ENCODE measurements around the gene WNK3.
"Not testable (repeated sequence)": the region's sequence is repeated elsewhere in the genome, so short reads cannot be mapped to it uniquely, and the experiment has no call there.

The WNK3 gene

GRCh38 chrX:54357414-54358377 is at the start of gene WNK3:
Gene WNK3, minus strand, starts transcription at chrX:54358046.
- peak; percentile 81 for DNase-seq

GRCh38 chrX:54407266-54407665 is 49.4 kb upstream of the WNK3 start:
- no peak for DNase-seq

GRCh38 chrX:54397113-54397512 is 39.3 kb upstream of the WNK3 start:
- DNase-seq: no peak

- no peak for DNase-seq
Observed at GRCh38 chrX:54386314-54386713, 28.5 kb upstream of the WNK3 start.

GRCh38 chrX:54384661-54385060 is 26.8 kb upstream of the WNK3 start:
- DNase-seq: not testable (repeated sequence)

- DNase-seq: no peak
Observed at GRCh38 chrX:54359408-54359807, 1.6 kb upstream of the WNK3 start.

- DNase-seq: peak; percentile 79
Observed at GRCh38 chrX:54358424-54359211, 772 bp upstream of the WNK3 start.

- DNase-seq: no peak
Observed at GRCh38 chrX:54352677-54353076, 5.2 kb downstream of the WNK3 start.

GRCh38 chrX:54337383-54337782 is 20.5 kb downstream of the WNK3 start:
- DNase-seq: not testable (repeated sequence)

GRCh38 chrX:54325077-54325476 is 32.8 kb downstream of the WNK3 start:
- DNase-seq: no peak

GRCh38 chrX:54320067-54320466 is 37.8 kb downstream of the WNK3 start:
- no peak for DNase-seq

- DNase-seq: no peak
Observed at GRCh38 chrX:54306379-54306778, 51.5 kb downstream of the WNK3 start.

- DNase-seq: no peak
Observed at GRCh38 chrX:54301516-54301915, 56.3 kb downstream of the WNK3 start.

GRCh38 chrX:54294306-54294705 is 63.5 kb downstream of the WNK3 start:
- DNase-seq: no peak

- DNase-seq: no peak
Observed at GRCh38 chrX:54292755-54293154, 65.1 kb downstream of the WNK3 start.

- no peak for DNase-seq
Observed at GRCh38 chrX:54291758-54292157, 66.1 kb downstream of the WNK3 start.

GRCh38 chrX:54288968-54289367 is 68.9 kb downstream of the WNK3 start:
- DNase-seq: no peak

GRCh38 chrX:54288277-54288676 is 69.6 kb downstream of the WNK3 start:
- DNase-seq: no peak

- DNase-seq: no peak
Observed at GRCh38 chrX:54281676-54282075, 76.2 kb downstream of the WNK3 start.

GRCh38 chrX:54280466-54280865 is 77.4 kb downstream of the WNK3 start:
- no peak for DNase-seq

- no peak for DNase-seq
Observed at GRCh38 chrX:54271664-54272063, 86.2 kb downstream of the WNK3 start.

GRCh38 chrX:54248309-54248708 is 109.5 kb downstream of the WNK3 start:
- DNase-seq: peak; percentile 3

- no peak for DNase-seq
Observed at GRCh38 chrX:54246866-54247265, 111.0 kb downstream of the WNK3 start.

- DNase-seq: no peak
Observed at GRCh38 chrX:54238588-54238987, 119.3 kb downstream of the WNK3 start.

Measured in NCI-H510A (cell line).